Lower leg skin (tissue), 4 donors: ENCODE measurements around the gene TMX2. TPM values are rescaled to one million over a fixed set of nuclear protein-coding genes. Genes with fewer than 3 reads are reported as not detected.
A peak's percentile ranks its signal among the peaks of the same experiment; 100 is the strongest.
"Not testable (repeated sequence)": the region's sequence is repeated elsewhere in the genome, so short reads cannot be mapped to it uniquely, and the experiment has no call there.

Experiments used
- DNase-seq, 2 donors: peaks; one replicate each; pipeline ENCODE4 v3.0.0-alpha.2; 2019; ENCODE audit warnings: low spot score in 2 of 2
- H3K4me3 ChIP-seq: fragments of 200-600 bp; sonication (generic); 2 replicates; pipeline ENCODE4 v1.5.1; 2017; ENCODE audit warnings: mild to moderate bottlenecking, low read depth; ENCODE audit not compliant: poor library complexity, severe bottlenecking
- POLR2A ChIP-seq, 2 donors: fragments of 450-650 bp; IDR thresholded peaks; one replicate each; pipeline ENCODE4 v1.6.1; 2016 to 2017; ENCODE audit warnings: antibody characterized with exemption in 2 of 2, mild to moderate bottlenecking in 1 of 2, moderate library complexity in 1 of 2
- WGBS, 2 donors: methylation state at CpG; one replicate each; pipeline ENCODE4 v1.1.5; 2018; 5-methylcytosine and 5-hydroxymethylcytosine counted together
- intact Hi-C: fragments of 100-400 bp; cut with DNase I; formaldehyde crosslinking; loops from one replicate; pipeline ENCODE4 v1.15.0; 2023; ENCODE audit warnings: low total_unique reads
- total RNA-seq, 4 donors: library from RNA; depleted of rRNA; stranded (reverse); fragments of >200 nt; gene quantifications; one replicate each; pipeline ENCODE4 v1.1.0, GENCODE V29; 2016
- TF ChIP-seq, protein P1 (sequence below), 3 donors: fragments of 450-650 bp; IDR thresholded peaks; one replicate each; pipeline ENCODE4 v1.5.1; 2016; ENCODE audit warnings: antibody characterized with exemption in 3 of 3, mild to moderate bottlenecking in 3 of 3, moderate library complexity in 2 of 3

The TMX2 gene
- total RNA-seq, 4 donors from 2014 or later, result 41.8 to 60.4 (median 45.4) TPM

DNA sequence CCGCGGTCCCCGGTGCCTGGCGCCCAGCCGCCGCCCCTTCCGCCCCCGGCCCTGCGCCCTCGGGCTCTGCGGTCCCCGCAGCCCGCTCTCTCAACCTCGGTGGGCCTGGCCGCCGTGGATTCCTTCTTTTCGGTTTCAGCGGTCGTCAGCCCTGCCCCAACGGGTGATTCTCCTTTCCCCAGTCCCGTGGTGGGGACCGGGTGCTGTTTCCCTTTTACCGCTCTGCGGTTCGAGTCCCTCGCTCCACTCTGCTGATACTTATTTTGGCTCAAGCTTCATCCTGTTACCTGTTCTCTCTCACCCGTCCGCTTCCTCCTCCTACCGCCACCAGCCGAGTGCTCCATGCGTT, 44.0 kb upstream of the TMX2 start:
- TF ChIP-seq, protein P1, sequence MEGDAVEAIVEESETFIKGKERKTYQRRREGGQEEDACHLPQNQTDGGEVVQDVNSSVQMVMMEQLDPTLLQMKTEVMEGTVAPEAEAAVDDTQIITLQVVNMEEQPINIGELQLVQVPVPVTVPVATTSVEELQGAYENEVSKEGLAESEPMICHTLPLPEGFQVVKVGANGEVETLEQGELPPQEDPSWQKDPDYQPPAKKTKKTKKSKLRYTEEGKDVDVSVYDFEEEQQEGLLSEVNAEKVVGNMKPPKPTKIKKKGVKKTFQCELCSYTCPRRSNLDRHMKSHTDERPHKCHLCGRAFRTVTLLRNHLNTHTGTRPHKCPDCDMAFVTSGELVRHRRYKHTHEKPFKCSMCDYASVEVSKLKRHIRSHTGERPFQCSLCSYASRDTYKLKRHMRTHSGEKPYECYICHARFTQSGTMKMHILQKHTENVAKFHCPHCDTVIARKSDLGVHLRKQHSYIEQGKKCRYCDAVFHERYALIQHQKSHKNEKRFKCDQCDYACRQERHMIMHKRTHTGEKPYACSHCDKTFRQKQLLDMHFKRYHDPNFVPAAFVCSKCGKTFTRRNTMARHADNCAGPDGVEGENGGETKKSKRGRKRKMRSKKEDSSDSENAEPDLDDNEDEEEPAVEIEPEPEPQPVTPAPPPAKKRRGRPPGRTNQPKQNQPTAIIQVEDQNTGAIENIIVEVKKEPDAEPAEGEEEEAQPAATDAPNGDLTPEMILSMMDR (IDR thresholded peaks at IDR 0.05), result no peak
- no peak for TF ChIP-seq POLR2A (IDR thresholded peaks at IDR 0.05)
- WGBS, 2 donors, result 1% methylated on average over 31 of the region's 31 CpGs
- H3K4me3 ChIP-seq, result peak overlapping the region; percentile 86
- intact Hi-C loops, result loop anchor here (10.0 kb wide), 1 partner anchor 334 kb away; the partner anchor contains the start of genes P2RX3 and SSRP1
- DNase-seq, result no peak

- intact Hi-C loops, result loop anchor here (10.0 kb wide), 1 partner anchor 1281 kb away; no protein-coding TSS in a partner anchor
- TF ChIP-seq POLR2A (IDR thresholded peaks at IDR 0.05), result no peak
- TF ChIP-seq, protein P1 (IDR thresholded peaks at IDR 0.05), result no peak
- DNase-seq, result no peak
- no peak overlapping the region for H3K4me3 ChIP-seq
Observed at GRCh38 chr11:57674251-57674650, 38.1 kb upstream of the TMX2 start.

GRCh38 chr11:57675176-57675941, 37.0 kb upstream of the TMX2 start:
- intact Hi-C loops, result loop anchor here (10.0 kb wide), 1 partner anchor 1279 kb away; no protein-coding TSS in a partner anchor
- TF ChIP-seq, protein P1 (IDR thresholded peaks at IDR 0.05), result no peak
- TF ChIP-seq POLR2A (IDR thresholded peaks at IDR 0.05), result no peak
- 66 to 70% methylated on average over 3 of the region's 3 CpGs for WGBS, 2 donors
- no peak overlapping the region for H3K4me3 ChIP-seq
- no peak for DNase-seq

- TF ChIP-seq POLR2A (IDR thresholded peaks at IDR 0.05), result no peak
- intact Hi-C loops, result loop anchor here (10.0 kb wide), 1 partner anchor 1275 kb away; no protein-coding TSS in a partner anchor
- peak in 1 of 2 donors; percentile 43 for DNase-seq
- no peak overlapping the region for H3K4me3 ChIP-seq
- 44 to 57% methylated on average over 4 of the region's 4 CpGs for WGBS, 2 donors
Observed at GRCh38 chr11:57679396-57679795, 33.0 kb upstream of the TMX2 start.

DNA sequence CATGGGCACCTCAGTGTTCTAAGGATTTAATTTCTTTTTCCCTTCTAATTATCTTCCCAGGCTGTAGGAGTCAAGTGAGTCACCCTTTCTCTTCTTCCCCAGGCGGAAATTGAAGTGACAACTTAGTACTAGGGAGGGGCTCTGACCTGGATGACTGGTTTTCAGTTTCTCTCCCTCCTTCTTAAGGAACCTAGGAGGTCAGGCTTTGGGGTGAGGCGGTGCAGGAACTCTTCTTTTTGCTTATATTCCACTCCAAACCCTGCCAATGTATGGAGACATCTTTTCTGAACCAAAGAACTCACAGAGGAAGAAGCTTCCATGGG, 31.9 kb upstream of the TMX2 start:
- no peak overlapping the region for H3K4me3 ChIP-seq
- TF ChIP-seq, protein P1 (IDR thresholded peaks at IDR 0.05), result no peak
- no peak for TF ChIP-seq POLR2A (IDR thresholded peaks at IDR 0.05)
- WGBS, 2 donors, result 37 to 41% methylated on average over 2 of the region's 2 CpGs
- intact Hi-C loops, result no loop called here
- DNase-seq, result no peak

DNA sequence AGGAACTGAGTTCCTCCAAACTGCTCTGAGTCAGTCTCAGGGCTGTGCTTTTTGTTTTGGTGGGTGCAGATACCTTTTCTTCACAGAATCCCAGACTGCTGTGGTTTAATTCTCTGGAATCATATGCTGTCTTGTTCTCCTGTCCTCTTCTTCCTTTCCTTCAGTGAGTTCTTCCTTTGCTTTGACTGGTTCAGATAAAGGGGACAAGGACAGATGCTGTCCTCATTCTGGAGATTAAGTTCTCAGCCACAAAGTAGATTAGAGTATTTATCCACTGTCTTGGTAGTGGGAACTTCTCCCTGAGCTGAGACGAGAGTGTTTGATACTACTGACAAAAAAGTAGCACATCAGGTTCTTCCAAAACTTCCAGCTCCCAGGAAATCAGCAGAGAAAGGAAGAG, 31.2 kb upstream of the TMX2 start:
- TF ChIP-seq, protein P1 (IDR thresholded peaks at IDR 0.05), result no peak
- TF ChIP-seq POLR2A (IDR thresholded peaks at IDR 0.05), result no peak
- intact Hi-C loops, result no loop called here
- no peak for DNase-seq
- 39 to 55% methylated on average over 1 of the region's 1 CpG for WGBS, 2 donors
- no peak overlapping the region for H3K4me3 ChIP-seq

GRCh38 chr11:57690474-57690873, 21.9 kb upstream of the TMX2 start:
- intact Hi-C loops, DNase-seq, H3K4me3 ChIP-seq: not testable (repeated sequence)
- WGBS, 2 donors, result 99% methylated on average over 5 of the region's 5 CpGs
